IPS DF 6.9 (cell line): Measurements from ENCODE around the gene MAPK8.

ENCODE experiments used
- DNase-seq: peaks from one replicate; pipeline ENCODE4 v3.0.0-alpha.2; 2013; ENCODE audit warnings: low read depth, low spot score
- H3K27ac ChIP-seq: one replicate; pipeline ENCODE4 v1.5.1; 2013; ENCODE audit warnings: low read length, control low read depth
- H3K27me3 ChIP-seq: 2 replicates; pipeline ENCODE4 v1.6.1; 2013; ENCODE audit warnings: mild to moderate bottlenecking, low read length; ENCODE audit not compliant: control insufficient read depth, insufficient read depth
- H3K36me3 ChIP-seq: 2 replicates; pipeline ENCODE4 v1.6.1; 2013; ENCODE audit warnings: low read length; ENCODE audit not compliant: control insufficient read depth, insufficient read depth
- H3K4me1 ChIP-seq: 2 replicates; pipeline ENCODE4 v1.6.1; 2013; ENCODE audit warnings: low read length; ENCODE audit not compliant: control insufficient read depth, insufficient read depth
- H3K4me3 ChIP-seq: 2 replicates; pipeline ENCODE4 v1.5.1; 2013; ENCODE audit warnings: mild to moderate bottlenecking, low read length
- H3K9me3 ChIP-seq: 2 replicates; pipeline ENCODE4 v1.6.1; 2013; ENCODE audit warnings: low read length, inconsistent platforms; ENCODE audit not compliant: control insufficient read depth, insufficient read depth
- WGBS: extraction: QIAGEN DNeasy Blood & Tissue Kit; methylation state at CpG from one replicate; pipeline ENCODE4 v1.1.7; 2013; ENCODE audit warnings: mixed read lengths, missing lambda C conversion rate; ENCODE audit not compliant: insufficient read length, insufficient coverage; 5-methylcytosine and 5-hydroxymethylcytosine counted together

MAPK8 gene

DNA sequence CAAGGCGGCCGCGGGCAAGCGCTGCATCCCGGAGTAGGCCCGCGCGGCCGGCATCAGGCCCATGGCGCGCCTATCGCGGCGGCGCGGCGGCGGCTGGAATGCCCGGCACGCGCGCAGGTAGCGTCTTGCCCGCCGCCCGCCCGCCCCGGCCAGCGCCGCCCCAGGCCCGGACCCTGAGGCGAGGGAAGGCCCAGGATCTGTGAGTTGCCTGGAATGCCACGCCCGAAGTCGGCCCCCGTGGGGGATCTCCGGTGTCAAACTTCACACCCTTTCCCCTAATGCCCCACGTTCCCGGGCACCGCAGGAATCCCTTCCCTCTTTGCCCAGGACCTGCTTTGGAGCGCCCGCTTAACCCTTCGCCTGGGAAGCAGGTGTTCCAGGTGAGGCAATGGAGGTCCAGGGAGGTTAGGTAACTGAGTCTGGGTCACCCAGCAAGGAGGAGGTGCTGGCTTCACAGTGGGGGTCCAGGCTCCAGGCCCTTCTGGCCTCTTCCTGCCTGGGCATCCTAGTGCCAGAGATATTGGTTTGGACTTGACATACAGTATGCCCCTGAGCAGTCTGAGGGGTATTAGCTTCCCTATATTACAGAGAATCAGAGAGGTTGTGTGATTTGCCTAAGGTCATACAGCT lies 160.2 kb downstream of the MAPK8 start:
- H3K4me3 ChIP-seq: no peak overlapping the region; the same call in 1 of the 2 replicates
- H3K27ac ChIP-seq: no peak overlapping the region
- no peaks in the 10 kb centered on the region for H3K27me3 ChIP-seq
- DNase-seq: no peak
- WGBS: no CpG with 5 or more reads among the region's 43 CpGs
- H3K4me1 ChIP-seq: peaks cover 4% of the 10 kb centered on the region
- no peaks in the 10 kb centered on the region; the same call in 1 of the 2 replicates for H3K36me3 ChIP-seq
- H3K9me3 ChIP-seq: no peaks in the 10 kb centered on the region

DNA sequence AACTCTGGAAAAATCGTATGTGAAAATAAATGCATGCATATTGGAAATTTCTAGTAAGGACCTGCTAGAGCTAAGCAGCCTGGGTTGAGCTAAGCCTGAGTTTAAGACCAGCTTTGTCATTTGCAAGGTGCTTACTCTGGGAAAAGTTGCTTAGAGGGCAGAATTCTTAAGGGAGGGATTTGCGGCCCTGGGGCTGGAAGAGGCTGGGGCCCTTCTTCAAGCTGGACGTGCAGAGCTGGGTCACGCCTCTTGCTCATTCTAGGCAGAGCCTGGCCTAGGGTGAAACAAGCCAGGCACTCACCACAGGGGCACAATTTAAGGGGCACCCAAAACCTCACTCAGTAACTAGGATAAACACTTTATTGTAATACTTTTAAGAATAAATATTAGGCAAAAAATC lies 161.2 kb downstream of the MAPK8 start:
- no peak for DNase-seq
- no CpG with 5 or more reads among the region's 4 CpGs for WGBS
- no peaks in the 10 kb centered on the region for H3K9me3 ChIP-seq
- no peaks in the 10 kb centered on the region; the same call in 1 of the 2 replicates for H3K36me3 ChIP-seq
- no peak overlapping the region for H3K4me3 ChIP-seq
- H3K4me1 ChIP-seq: peaks cover 4% of the 10 kb centered on the region
- no peak overlapping the region for H3K27ac ChIP-seq
- H3K27me3 ChIP-seq: no peaks in the 10 kb centered on the region

DNA sequence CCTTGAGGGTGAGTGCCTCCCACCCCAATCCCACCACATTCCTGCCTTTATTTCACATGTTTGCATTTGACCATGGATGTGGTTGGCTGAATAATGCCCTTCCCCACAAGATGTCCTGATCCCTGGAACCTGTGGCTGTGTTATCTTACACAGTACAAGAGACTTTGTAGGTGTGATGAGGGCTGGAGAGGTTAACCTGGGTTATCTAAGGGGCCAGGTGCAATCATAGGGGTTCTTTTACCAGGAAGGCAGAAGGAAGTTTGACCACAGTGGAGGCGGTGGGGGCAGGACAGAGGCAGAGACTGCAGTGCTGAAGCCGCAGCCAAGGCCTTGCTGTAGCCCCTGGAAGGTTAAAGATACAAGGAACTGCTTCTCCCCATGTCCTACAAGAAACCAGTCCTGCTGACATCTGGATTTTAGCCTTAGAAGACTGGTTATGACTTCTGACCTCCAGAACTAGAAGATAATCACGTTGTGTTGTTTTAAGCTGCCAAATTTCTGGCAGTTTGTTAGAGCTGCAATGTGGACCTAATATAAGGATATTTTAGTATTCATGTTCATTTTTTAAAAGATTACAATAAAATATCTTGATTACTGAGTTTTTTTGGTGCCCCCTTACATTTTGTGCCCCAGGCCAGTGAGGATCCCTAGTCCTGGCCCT lies 161.8 kb downstream of the MAPK8 start:
- Histone ChIP-seq H3K4me1 (peaks cover 4% of the 10 kb centered on the region), H3K9me3 (no peaks in the 10 kb centered on the region), H3K27ac (no peak overlapping the region), H3K27me3 (no peaks in the 10 kb centered on the region), H3K36me3 (no peaks in the 10 kb centered on the region; the same call in 1 of the 2 replicates), H3K4me3 (no peak overlapping the region)
- no peak for DNase-seq
- no CpG with 5 or more reads among the region's 3 CpGs for WGBS

DNA sequence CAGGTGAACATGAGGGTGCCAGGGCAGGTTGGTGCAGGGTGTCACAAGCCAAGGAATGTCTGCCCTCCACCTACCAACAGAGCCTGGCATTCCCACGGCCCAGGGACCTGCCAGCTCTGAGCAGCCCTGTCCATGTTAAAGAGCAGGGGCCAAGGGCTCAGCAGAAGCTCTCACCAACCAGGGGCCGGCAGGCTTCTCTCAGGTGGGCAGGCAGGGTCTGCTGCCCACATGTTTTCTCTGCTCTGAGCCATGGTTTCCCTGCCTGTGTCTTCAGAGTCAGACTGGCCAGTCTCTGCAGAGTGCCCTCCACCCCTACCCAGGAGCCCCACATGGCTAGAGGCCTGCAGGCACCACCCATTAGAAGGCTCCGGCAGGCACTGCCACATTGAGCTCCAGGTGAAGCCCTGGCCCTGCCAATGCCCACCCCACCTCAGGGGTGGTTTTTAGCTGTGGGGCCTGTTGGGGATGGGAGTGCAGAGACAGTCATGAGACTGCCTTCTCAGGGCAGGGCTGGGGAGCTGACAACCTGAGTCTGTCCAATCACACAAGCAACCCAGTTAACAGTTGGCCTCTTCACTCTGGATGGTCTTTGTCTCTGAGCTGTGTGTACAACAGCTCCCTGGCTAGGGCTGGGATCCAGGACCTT lies 162.5 kb downstream of the MAPK8 start:
- DNase-seq: no peak
- Histone ChIP-seq H3K36me3 (no peaks in the 10 kb centered on the region; the same call in 1 of the 2 replicates), H3K4me3 (no peak overlapping the region), H3K4me1 (peaks cover 4% of the 10 kb centered on the region), H3K27me3 (no peaks in the 10 kb centered on the region), H3K9me3 (no peaks in the 10 kb centered on the region), H3K27ac (no peak overlapping the region)
- WGBS: no CpG with 5 or more reads among the region's 3 CpGs

DNA sequence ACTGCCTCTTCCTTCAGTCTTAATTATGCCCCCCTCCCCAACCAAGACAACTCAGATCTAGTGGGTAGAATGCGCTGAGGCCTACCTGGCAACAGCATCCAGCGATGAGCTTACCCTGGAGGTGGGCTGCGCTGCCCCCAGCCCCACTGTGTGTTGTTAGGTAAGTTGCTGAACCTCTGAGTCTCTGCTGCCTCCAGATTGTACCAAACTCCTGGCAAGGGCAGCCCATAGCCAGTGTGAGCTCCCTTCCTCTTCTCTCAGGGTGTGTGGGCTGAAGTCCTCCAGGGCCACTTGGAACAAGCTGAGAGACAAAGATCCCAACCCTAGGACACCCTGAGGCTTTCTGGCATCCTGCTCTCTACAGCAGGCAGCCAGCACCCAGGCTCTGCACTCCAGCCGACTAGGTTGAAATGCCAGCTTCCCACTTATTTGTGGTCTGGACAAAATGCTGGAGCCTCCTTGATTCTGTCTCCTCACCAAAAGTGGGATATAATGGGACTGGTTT lies 163.1 kb downstream of the MAPK8 start:
- H3K27ac ChIP-seq: no peak overlapping the region
- no peaks in the 10 kb centered on the region; the same call in 1 of the 2 replicates for H3K36me3 ChIP-seq
- DNase-seq: no peak
- H3K4me3 ChIP-seq: no peak overlapping the region
- WGBS: no CpG with 5 or more reads among the region's 4 CpGs
- no peaks in the 10 kb centered on the region for H3K9me3 ChIP-seq
- peaks cover 4% of the 10 kb centered on the region for H3K4me1 ChIP-seq
- H3K27me3 ChIP-seq: no peaks in the 10 kb centered on the region

DNA sequence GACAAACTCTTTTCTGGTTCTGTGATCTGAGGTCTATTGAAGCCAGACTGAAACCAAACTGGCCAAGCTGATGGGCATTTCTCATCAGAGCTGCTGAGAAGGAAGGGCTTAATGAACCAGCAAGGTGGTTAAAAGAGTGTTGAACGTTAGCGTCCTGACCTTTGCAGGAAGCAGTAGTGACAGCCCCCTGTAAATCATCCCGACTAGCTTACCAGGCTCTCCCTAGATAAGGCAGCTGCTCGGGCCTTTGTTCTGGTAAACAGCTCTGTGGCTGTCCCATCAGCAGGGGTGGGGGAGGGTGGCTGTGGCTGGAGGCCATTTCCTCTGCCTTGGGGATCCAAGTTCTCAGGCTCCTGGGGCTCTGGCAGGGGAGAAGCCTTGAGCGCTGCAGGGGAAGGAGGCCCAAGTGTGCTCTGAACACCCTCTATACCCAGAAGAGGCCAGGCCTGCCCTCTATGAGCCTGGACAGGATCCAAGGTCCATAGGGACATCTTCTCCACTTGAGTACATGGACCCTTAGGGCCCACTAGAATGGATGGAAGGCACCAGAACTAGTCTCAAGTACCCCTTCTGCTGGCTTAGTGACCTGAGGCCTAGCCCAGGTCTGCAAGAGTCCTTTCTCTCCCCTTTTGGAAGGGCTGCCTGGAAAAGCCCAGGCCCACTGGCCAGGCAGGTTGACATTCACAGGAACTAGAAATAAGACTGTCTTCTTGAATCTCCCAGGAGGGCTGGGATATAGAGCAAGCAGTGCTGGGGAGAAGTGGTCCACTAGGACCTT lies 163.8 kb downstream of the MAPK8 start:
- Histone ChIP-seq H3K9me3 (no peaks in the 10 kb centered on the region), H3K27me3 (no peaks in the 10 kb centered on the region), H3K36me3 (no peaks in the 10 kb centered on the region; the same call in 1 of the 2 replicates), H3K4me1 (peaks cover 4% of the 10 kb centered on the region), H3K4me3 (no peak overlapping the region), H3K27ac (no peak overlapping the region)
- DNase-seq: no peak
- no CpG with 5 or more reads among the region's 5 CpGs for WGBS

DNA sequence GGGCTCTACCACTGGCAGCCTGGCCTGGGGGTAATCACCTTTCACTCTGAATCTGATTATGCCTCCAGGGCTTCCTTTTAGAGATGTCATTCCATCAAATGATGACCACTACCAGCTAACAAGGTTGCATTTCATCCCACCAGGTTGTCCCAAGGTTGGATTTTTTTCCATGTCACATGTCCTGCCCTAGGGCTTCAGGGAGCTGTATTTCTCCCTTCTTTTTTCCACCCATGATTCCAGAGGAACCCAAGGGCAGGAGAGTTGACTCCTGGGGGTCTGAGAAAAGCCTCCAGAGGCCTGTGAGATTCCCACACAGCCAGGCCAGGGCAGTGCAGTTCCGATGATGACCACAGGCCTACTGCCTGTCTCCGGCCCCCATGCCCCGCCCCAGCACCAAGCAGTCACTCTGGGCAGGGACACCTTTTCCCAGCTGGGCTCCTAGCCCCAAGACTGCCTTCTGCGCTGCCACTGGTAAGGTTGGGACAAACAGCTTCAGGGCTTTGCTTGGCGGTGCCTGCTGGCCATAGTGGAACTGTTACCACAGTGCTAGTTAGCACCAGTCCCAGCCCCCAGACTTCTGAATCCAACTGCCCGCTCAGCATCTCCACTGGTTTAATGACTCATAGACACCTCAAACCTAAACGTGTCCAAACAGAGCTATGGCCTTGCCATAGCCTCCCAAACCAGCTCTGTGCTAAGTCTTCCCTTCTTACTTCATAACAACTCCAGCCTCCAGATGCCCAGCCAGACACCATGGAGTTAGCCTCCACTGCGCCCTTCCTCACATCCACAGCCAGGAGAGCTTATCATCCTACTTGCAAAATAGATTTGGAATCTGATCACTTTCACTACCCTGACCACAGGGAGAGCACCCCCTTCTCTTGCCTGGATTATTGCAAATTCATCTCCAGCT lies 164.7 kb downstream of the MAPK8 start:
- Histone ChIP-seq H3K36me3 (no peaks in the 10 kb centered on the region; the same call in 1 of the 2 replicates), H3K9me3 (no peaks in the 10 kb centered on the region), H3K27ac (no peak overlapping the region), H3K4me1 (peaks cover 3% of the 10 kb centered on the region), H3K4me3 (no peak overlapping the region), H3K27me3 (no peaks in the 10 kb centered on the region)
- WGBS: no CpG with 5 or more reads among the region's 8 CpGs
- no peak for DNase-seq

DNA sequence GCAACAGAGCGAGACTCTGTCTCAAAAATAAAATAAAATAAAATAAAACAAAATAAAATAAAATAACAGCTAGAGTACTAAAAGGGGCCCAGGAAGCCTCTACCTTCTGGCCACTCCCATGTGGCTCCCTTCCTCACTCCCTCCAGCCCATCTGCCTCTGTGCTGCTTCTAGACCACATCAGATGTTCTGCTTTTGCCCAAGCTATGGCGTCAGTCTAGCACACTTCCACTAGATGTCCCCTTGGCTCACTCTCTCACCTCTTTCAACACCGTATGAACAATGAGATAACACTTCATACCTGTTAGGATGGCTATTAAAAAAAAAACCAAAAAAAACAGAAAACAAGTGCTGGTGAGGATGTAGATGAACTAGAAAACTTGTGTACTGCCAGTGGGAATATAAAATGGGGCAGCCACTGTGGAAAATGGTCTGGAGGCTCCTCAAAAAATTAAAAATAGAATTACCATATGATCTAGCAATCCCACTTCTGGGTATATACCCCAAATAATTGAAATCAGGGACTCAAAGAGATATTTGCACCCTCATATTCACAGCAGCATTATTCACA lies 166.1 kb downstream of the MAPK8 start:
- no peak overlapping the region for H3K27ac ChIP-seq
- H3K9me3 ChIP-seq: no peaks in the 10 kb centered on the region
- no peak overlapping the region for H3K4me3 ChIP-seq
- no peaks in the 10 kb centered on the region for H3K27me3 ChIP-seq
- H3K4me1 ChIP-seq: peaks cover 8% of the 10 kb centered on the region
- WGBS: no CpG with 5 or more reads among the region's 3 CpGs
- H3K36me3 ChIP-seq: no peaks in the 10 kb centered on the region; the same call in 1 of the 2 replicates
- no peak for DNase-seq

DNA sequence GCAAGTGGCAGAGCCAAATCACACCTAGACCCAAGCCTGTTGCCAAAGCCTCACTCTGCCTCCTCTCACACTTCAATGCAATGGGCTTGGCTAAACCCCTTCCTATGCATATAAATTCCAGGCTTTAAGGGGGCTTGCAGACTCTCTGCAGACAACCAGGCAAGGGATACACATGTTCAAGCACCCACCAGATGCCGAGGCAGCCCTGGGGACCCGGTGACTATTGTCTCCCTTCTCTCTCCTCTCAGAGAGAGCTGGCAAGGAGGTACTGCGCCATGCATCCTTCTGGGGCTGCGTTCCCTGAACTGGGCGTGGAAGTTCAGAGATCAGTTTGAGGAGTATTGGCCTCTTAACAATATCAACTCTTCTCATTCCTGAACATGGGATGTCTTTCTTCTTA lies 167.2 kb downstream of the MAPK8 start:
- DNase-seq: no peak
- H3K4me1 ChIP-seq: peaks cover 8% of the 10 kb centered on the region
- H3K9me3 ChIP-seq: no peaks in the 10 kb centered on the region
- H3K36me3 ChIP-seq: no peaks in the 10 kb centered on the region; the same call in 1 of the 2 replicates
- no peak overlapping the region for H3K4me3 ChIP-seq
- no peak overlapping the region for H3K27ac ChIP-seq
- WGBS: no CpG with 5 or more reads among the region's 5 CpGs
- no peaks in the 10 kb centered on the region for H3K27me3 ChIP-seq
